B cell (primary cell): Measurements from ENCODE around the gene APOD. TPM values are rescaled to one million over a fixed set of nuclear protein-coding genes. Genes with fewer than 3 reads are reported as not detected.
A peak's percentile ranks its signal among the peaks of the same experiment; 100 is the strongest.

Source experiments
- ATAC-seq: fragments of 200-7000 bp; cut with Tn5 transposase; one replicate; pipeline ENCODE4 v1.10.0; 2021; ENCODE audit warnings: low read depth, mild to moderate bottlenecking, moderate number of reproducible peaks, moderate library complexity
- CTCF ChIA-PET: fragments of 350-600 bp; sonication (Branson Sonifier 250); formaldehyde crosslinking; loops from one replicate; lab custom pipeline; 2021; ENCODE audit warnings: antibody characterized with exemption, inconsistent platforms; lab: Charles Lee
- POLR2A ChIA-PET: fragments of 350-600 bp; sonication (Branson Sonifier 250); formaldehyde crosslinking; loops from one replicate; lab custom pipeline; 2021; ENCODE audit warnings: antibody characterized with exemption; lab: Charles Lee
- DNase-seq: peaks from one replicate; pipeline ENCODE4 v3.0.0; 2013
- H2AFZ ChIP-seq: 2 replicates; pipeline ENCODE4 v1.6.1; 2012; ENCODE audit warnings: mild to moderate bottlenecking, low read depth, low read length; ENCODE audit not compliant: insufficient read depth, poor library complexity, severe bottlenecking
- H3K27ac ChIP-seq, 2 donors: 1 replicate in 1 of 2; 2 replicates in 1 of 2; pipeline ENCODE4 v1.5.1; 2012 to 2013; ENCODE audit warnings: low read length in 2 of 2, mild to moderate bottlenecking in 2 of 2, moderate library complexity in 1 of 2
- H3K27me3 ChIP-seq, 4 experiments: fragments of 200-600 bp in 1 of 4; sonication (generic) in 1 of 4; replicated peaks in 1 of 4; 1 replicate in 2 of 4; 2 replicates in 2 of 4; pipeline versions ENCODE4 v1.6.1 to v1.7.0; 2013 to 2016; ENCODE audit warnings: low read length in 3 of 4, mild to moderate bottlenecking in 2 of 4, mixed read lengths in 1 of 4, moderate library complexity in 1 of 4; ENCODE audit not compliant: insufficient read depth in 4 of 4, control insufficient read depth in 3 of 4; ENCODE audit errors: control extremely low read depth in 1 of 4
- H3K36me3 ChIP-seq, 2 experiments: replicated peaks in 1 of 2; 1 replicate in 1 of 2; 2 replicates in 1 of 2; pipeline versions ENCODE4 v1.6.1 to v1.7.1; 2013; ENCODE audit warnings: low read length in 1 of 2; ENCODE audit not compliant: insufficient read depth in 2 of 2, control insufficient read depth in 1 of 2; ENCODE audit errors: control extremely low read depth in 1 of 2, extremely low read depth in 1 of 2
- H3K4me1 ChIP-seq, 2 donors: fragments of 200-600 bp in 1 of 2; sonication (generic) in 1 of 2; 1 replicate in 1 of 2; 2 replicates in 1 of 2; pipeline versions ENCODE4 v1.5.1 to v1.6.1; 2013 to 2017; ENCODE audit warnings: low read length in 2 of 2; ENCODE audit not compliant: control insufficient read depth in 2 of 2, insufficient read depth in 2 of 2
- H3K4me2 ChIP-seq: replicated peaks from 2 replicates; pipeline ENCODE3; 2012; ENCODE audit warnings: mild to moderate bottlenecking, low read depth, low read length; ENCODE audit not compliant: poor library complexity, severe bottlenecking
- H3K4me3 ChIP-seq, 5 experiments: fragments of 200-600 bp in 1 of 5; sonication (generic) in 1 of 5; 1 replicate in 3 of 5; 2 replicates in 2 of 5; pipeline versions ENCODE4 v1.5.1 to v1.7.0; 2011 to 2016; ENCODE audit warnings: low read length in 4 of 5, mild to moderate bottlenecking in 4 of 5, low read depth in 2 of 5, control low read depth in 1 of 5, moderate library complexity in 1 of 5; ENCODE audit not compliant: insufficient read depth in 1 of 5; ENCODE audit errors: control extremely low read depth in 1 of 5, extremely low read depth in 1 of 5
- H3K79me2 ChIP-seq: fragments of 200-600 bp; sonication (generic); one replicate; pipeline ENCODE4 v1.6.0; 2016; ENCODE audit warnings: low read length; ENCODE audit not compliant: control insufficient read depth, insufficient read depth
- H3K9ac ChIP-seq: fragments of 200-600 bp; sonication (generic); 2 replicates; pipeline ENCODE4 v1.6.1; 2017; ENCODE audit warnings: mild to moderate bottlenecking, low read length, moderate library complexity
- H3K9me3 ChIP-seq, 3 donors: one replicate each; pipeline versions ENCODE4 v1.6.1 to v1.7.1; 2013; ENCODE audit warnings: low read length in 2 of 3; ENCODE audit not compliant: control insufficient read depth in 2 of 3, insufficient read depth in 1 of 3; ENCODE audit errors: control extremely low read depth in 1 of 3
- H4K20me1 ChIP-seq: 2 replicates; pipeline ENCODE4 v1.6.0; 2012; ENCODE audit warnings: mild to moderate bottlenecking, low read length; ENCODE audit not compliant: insufficient read depth, control insufficient read depth, poor library complexity, severe bottlenecking
- H3K27ac Mint-ChIP-seq: one replicate; pipeline ENCODE4 v1.8.0; 2021; ENCODE audit warnings: mixed read lengths
- H3K27me3 Mint-ChIP-seq: one replicate; pipeline ENCODE4 v1.8.0; 2021; ENCODE audit warnings: mixed read lengths
- H3K4me1 Mint-ChIP-seq: one replicate; pipeline ENCODE4 v1.8.0; 2021; ENCODE audit warnings: mixed read lengths
- H3K4me3 Mint-ChIP-seq: one replicate; pipeline ENCODE4 v1.8.0; 2021; ENCODE audit warnings: mixed read lengths
- H3K9me3 Mint-ChIP-seq: one replicate; pipeline ENCODE4 v1.8.0; 2022; ENCODE audit warnings: mixed read lengths; ENCODE audit not compliant: insufficient read depth
- EZH2 ChIP-seq: IDR thresholded peaks from 2 replicates; pipeline ENCODE4 v1.6.1; 2012; ENCODE audit warnings: borderline replicate concordance, low read depth, mild to moderate bottlenecking, moderate library complexity, low read length; ENCODE audit not compliant: insufficient read depth, poor library complexity, severe bottlenecking
- WGBS: methylation state at CpG from one replicate; pipeline ENCODE4 v1.1.5; 2013; ENCODE audit warnings: missing lambda C conversion rate; ENCODE audit not compliant: insufficient coverage; 5-methylcytosine and 5-hydroxymethylcytosine counted together
- intact Hi-C: fragments of 100-400 bp; cut with micrococcal nuclease; formaldehyde crosslinking; loops from one replicate; pipeline ENCODE4 v1.10.0; 2022
- polyA plus RNA-seq: library from polyadenylated mRNA; depleted of rRNA; stranded (reverse); fragments of >200 nt; gene quantifications from 2 replicates; pipeline ENCODE4 v1.2.3, GENCODE V29; 2012
- total RNA-seq, 2 donors: library from RNA; stranded (reverse); fragments of 120-200 nt in 1 of 2; gene quantifications; 1 replicate in 1 of 2; 2 replicates in 1 of 2; pipeline versions ENCODE4 v1.2.3 to v1.2.4, GENCODE V29; 2013 to 2022
- TF ChIP-seq, protein P1 (sequence below): fragments of 200-600 bp; IDR thresholded peaks from one replicate; pipeline ENCODE4 v1.8.0; 2022; ENCODE audit warnings: antibody characterized with exemption, mild to moderate bottlenecking

Gene APOD
- total and polyA plus RNA-seq, 2 donors (not counting 1 experiment from before 2014, with no cell fraction given), result 0.59 TPM; not detected in 1

GRCh38 chr3:195540027-195540426, 43.7 kb downstream of the APOD start:
- 69% methylated on average over 6 of the region's 8 CpGs for WGBS
- peak overlapping the region; percentile 66 for H3K27ac Mint-ChIP-seq
- no peaks in the 10 kb centered on the region for H3K27me3 Mint-ChIP-seq
- H3K4me3 Mint-ChIP-seq, result peak overlapping the region; percentile 97
- ATAC-seq (no peak), DNase-seq (no peak)
- H4K20me1 ChIP-seq, result peaks cover 60% of the 10 kb centered on the region
- peaks cover 0 to 10% of the 10 kb centered on the region in 2 experiments for H3K36me3 ChIP-seq
- POLR2A ChIA-PET, result no interaction called here
- no peak overlapping the region for H2AFZ ChIP-seq
- H3K27me3 ChIP-seq, result no peaks in the 10 kb centered on the region
- H3K27ac ChIP-seq, result peak overlapping the region in 1 of 2 donors; percentile 96
- CTCF ChIA-PET, result no interaction called here
- H3K9me3 Mint-ChIP-seq, result no peaks in the 10 kb centered on the region
- no peaks in the 10 kb centered on the region for H3K9me3 ChIP-seq
- peak overlapping the region in 1 of 5 experiments; percentile 94 for H3K4me3 ChIP-seq
- TF ChIP-seq, protein P1, sequence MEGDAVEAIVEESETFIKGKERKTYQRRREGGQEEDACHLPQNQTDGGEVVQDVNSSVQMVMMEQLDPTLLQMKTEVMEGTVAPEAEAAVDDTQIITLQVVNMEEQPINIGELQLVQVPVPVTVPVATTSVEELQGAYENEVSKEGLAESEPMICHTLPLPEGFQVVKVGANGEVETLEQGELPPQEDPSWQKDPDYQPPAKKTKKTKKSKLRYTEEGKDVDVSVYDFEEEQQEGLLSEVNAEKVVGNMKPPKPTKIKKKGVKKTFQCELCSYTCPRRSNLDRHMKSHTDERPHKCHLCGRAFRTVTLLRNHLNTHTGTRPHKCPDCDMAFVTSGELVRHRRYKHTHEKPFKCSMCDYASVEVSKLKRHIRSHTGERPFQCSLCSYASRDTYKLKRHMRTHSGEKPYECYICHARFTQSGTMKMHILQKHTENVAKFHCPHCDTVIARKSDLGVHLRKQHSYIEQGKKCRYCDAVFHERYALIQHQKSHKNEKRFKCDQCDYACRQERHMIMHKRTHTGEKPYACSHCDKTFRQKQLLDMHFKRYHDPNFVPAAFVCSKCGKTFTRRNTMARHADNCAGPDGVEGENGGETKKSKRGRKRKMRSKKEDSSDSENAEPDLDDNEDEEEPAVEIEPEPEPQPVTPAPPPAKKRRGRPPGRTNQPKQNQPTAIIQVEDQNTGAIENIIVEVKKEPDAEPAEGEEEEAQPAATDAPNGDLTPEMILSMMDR, result no peak
- no peak for TF ChIP-seq EZH2
- intact Hi-C loops, result loop anchor here (5.0 kb wide), 2 partner anchors 853 to 868 kb away; partner anchors contain the start of genes FAM43A and LSG1
- peak overlapping the region; percentile 80 for H3K4me2 ChIP-seq
- peaks cover 75% of the 10 kb centered on the region for H3K4me1 Mint-ChIP-seq
- H3K4me1 ChIP-seq, result peaks cover 48 to 59% of the 10 kb centered on the region in 2 donors
- H3K79me2 ChIP-seq, result peaks cover 80% of the 10 kb centered on the region
- H3K9ac ChIP-seq, result peak overlapping the region; percentile 40

- Mint-ChIP-seq H3K27me3 (no peaks in the 10 kb centered on the region), H3K4me3 (peak overlapping the region; percentile 97), H3K4me1 (peaks cover 75% of the 10 kb centered on the region), H3K27ac (peak overlapping the region; percentile 60), H3K9me3 (no peaks in the 10 kb centered on the region)
- POLR2A ChIA-PET, result no interaction called here
- WGBS, result 100% methylated on average over 3 of the region's 5 CpGs
- no peak for TF ChIP-seq EZH2
- TF ChIP-seq, protein P1, result no peak
- Histone ChIP-seq H2AFZ (no peak overlapping the region), H3K4me1 (peaks cover 49 to 62% of the 10 kb centered on the region in 2 donors), H3K27ac (peak overlapping the region in 1 of 2 donors; percentile 96), H3K4me3 (no peak overlapping the region), H3K4me2 (peak overlapping the region; percentile 47), H3K27me3 (no peaks in the 10 kb centered on the region), H3K9ac (no peak overlapping the region), H3K79me2 (peaks cover 86% of the 10 kb centered on the region), H3K36me3 (peaks cover 0 to 12% of the 10 kb centered on the region in 2 experiments), H4K20me1 (peaks cover 66% of the 10 kb centered on the region), H3K9me3 (no peaks in the 10 kb centered on the region)
- CTCF ChIA-PET, result interaction anchor here (3.2 kb wide), 1 partner anchor 269 kb away, joined by 14 read pairs; the partner anchor contains the start of gene XXYLT1
- DNase-seq (no peak), ATAC-seq (no peak)
- intact Hi-C loops, result loop anchor here (2.0 kb wide), 1 partner anchor 17 kb away; no protein-coding TSS in a partner anchor
Observed at GRCh38 chr3:195539479-195539878, 44.3 kb downstream of the APOD start.
